ENCODE results near the gene LSM4. TPM values are rescaled to one million over a fixed set of nuclear protein-coding genes. Genes with fewer than 3 reads are reported as not detected.

Gene LSM4
- total and polyA plus RNA-seq, 2 donors (not counting 3 experiments of a cell fraction or from before 2014, with no cell fraction given), result 118 to 119 TPM

- intact Hi-C loops (cut with micrococcal nuclease) (loop anchor here (1.0 to 5.0 kb wide), 4 partner anchors 45 to 138 kb away; partner anchors contain the start of genes LSM4 and PGPEP1), dilution Hi-C loops (cut with MboI; ENCODE audit: extremely low pct_ligation_motif_present, low sequenced_read_pairs) (no loop called here)
- Histone ChIP-seq H3K4me2 (ENCODE audit: insufficient read depth, low read length) (peak overlapping the region; percentile 81), H3K9me1 (replicated peaks; ENCODE audit: control insufficient read depth, extremely low read depth, insufficient read depth, low read length) (no peaks in the 10 kb centered on the region), H4K20me1 (replicated peaks; ENCODE audit: control insufficient read depth, extremely low read depth, insufficient read depth, low read length) (peaks cover 5% of the 10 kb centered on the region), H3K4me1 (ENCODE audit: control insufficient read depth, extremely low read depth, insufficient read depth, low read length) (peaks cover 32% of the 10 kb centered on the region), H2AFZ (ENCODE audit: low read depth, low read length) (no peak overlapping the region), H3K79me2 (ENCODE audit: control insufficient read depth, insufficient read depth, low read length) (peaks cover 31% of the 10 kb centered on the region), H3K27me3 (ENCODE audit: control insufficient read depth in 2 of 2, insufficient read depth in 2 of 2, low read length in 2 of 2) (no peaks in the 10 kb centered on the region), H3K9ac (replicated peaks; ENCODE audit: extremely low read depth, insufficient read depth, low read length) (peak overlapping the region; percentile 95), H3K27ac (ENCODE audit: insufficient read depth, low read depth, low read length) (no peak overlapping the region), H3K36me3 (ENCODE audit: control insufficient read depth in 2 of 2, extremely low read depth in 1 of 2, insufficient read depth in 2 of 2, low read length in 2 of 2) (peaks cover 0 to 2% of the 10 kb centered on the region in 2 experiments), H3K4me3 (replicated peaks in 1 of 3; ENCODE audit: insufficient read depth in 1 of 3, low read depth in 1 of 3, low read length in 3 of 3) (peak overlapping the region in 2 of 3 experiments; percentile 72 to 92), H3K9me3 (replicated peaks; ENCODE audit: control insufficient read depth, insufficient read depth, low read length) (no peaks in the 10 kb centered on the region)
- POLR2A ChIA-PET, result interaction anchor here (0.6 to 5.0 kb wide), 12 partner anchors 8 to 138 kb away, joined by 3 to 113 read pairs (median 30); partner anchors contain the start of genes GDF15, LSM4 and SSBP4
- CTCF ChIA-PET, result interaction anchor here (0.7 to 6.2 kb wide), 20 partner anchors 9 to 248 kb away, joined by 3 to 401 read pairs (median 9); partner anchors contain the start of genes LSM4, PGPEP1 and SSBP4
- BruUV-seq (replicated peaks), result no TSS peak
- peak in 1 of 2 donors; percentile 25 for TF ChIP-seq CTCF (IDR thresholded peaks at IDR 0.05; ENCODE audit: extremely low read depth in 1 of 2, insufficient read depth in 1 of 2, low read depth in 1 of 2, low read length in 2 of 2)
- TF ChIP-seq EZH2 (IDR thresholded peaks at IDR 0.05; ENCODE audit: borderline replicate concordance, low read depth, low read length, severe bottlenecking), result no peak
- FAIRE-seq (peak; percentile 33), DNase-seq (ENCODE audit: low read depth, low spot score) (peak; percentile 14)
Measured at GRCh38 chr19:18278521-18279265, 44.2 kb downstream of the LSM4 start.
